Spleen (tissue), 7 donors: Measurements from ENCODE around the gene KRT79.

ENCODE experiments used
- CTCF ChIP-seq, 11 experiments: fragments of 200-600 bp in 7 of 11; fragments of 450-650 bp in 4 of 11; sonication (generic) in 4 of 11; IDR thresholded peaks in 8 of 11; conservative IDR thresholded peaks in 3 of 11; 1 replicate in 7 of 11; 2 replicates in 4 of 11; pipeline versions ENCODE4 v1.4.0 to v1.8.0; 2016 to 2021; ENCODE audit warnings: antibody characterized with exemption in 11 of 11, inconsistent platforms in 4 of 11, mild to moderate bottlenecking in 1 of 11
- POLR2AphosphoS5 ChIP-seq, 3 donors: sonication (generic); formaldehyde crosslinking; IDR thresholded peaks; one replicate each; pipeline ENCODE4 v1.5.1; 2017; ENCODE audit warnings: antibody characterized with exemption in 3 of 3
- donor health status: DM: no; HTN: no; CAD: no; lungs with moderate emphysema.
- donor health status: DM: no; HTN: no; CAD: no.
- donor health status: DM: no; HTN: no; CAD: no.

DNA sequence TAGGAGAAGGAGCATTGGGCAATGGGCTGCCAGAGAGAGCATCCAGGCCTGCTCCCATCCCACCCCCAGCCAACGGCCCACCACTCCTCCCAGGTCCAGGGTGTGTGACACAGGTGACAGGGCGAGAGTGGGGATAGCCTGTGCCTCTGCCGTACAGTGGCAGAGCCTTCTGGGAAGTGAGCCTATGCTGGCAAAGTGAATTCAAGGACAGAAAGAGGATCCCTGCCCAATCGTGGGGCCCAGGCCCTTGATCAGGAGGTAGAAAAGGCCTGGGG is 553 bp upstream of the KRT79 start:
- TF ChIP-seq POLR2AphosphoS5 (IDR thresholded peaks at IDR 0.05) (no peak), CTCF (IDR thresholded peaks at IDR 0.05 in 8 of 11, conservative IDR thresholded peaks at IDR 0.05 in 3 of 11) (no peak)
